Urothelium cell line (cell line): Measurements from ENCODE around the gene MOK.
"Not testable (repeated sequence)": the region's sequence is repeated elsewhere in the genome, so short reads cannot be mapped to it uniquely, and the experiment has no call there.

ENCODE experiments used
- DNase-seq: peaks from one replicate; pipeline ENCODE4 v3.0.0; 2011; ENCODE audit warnings: low spot score, mixed read lengths
- FAIRE-seq: peaks from 2 replicates; lab custom pipeline; 2011; peaks lifted over from hg19 to GRCh38; lab: Jason Lieb, UNC

MOK gene

DNA sequence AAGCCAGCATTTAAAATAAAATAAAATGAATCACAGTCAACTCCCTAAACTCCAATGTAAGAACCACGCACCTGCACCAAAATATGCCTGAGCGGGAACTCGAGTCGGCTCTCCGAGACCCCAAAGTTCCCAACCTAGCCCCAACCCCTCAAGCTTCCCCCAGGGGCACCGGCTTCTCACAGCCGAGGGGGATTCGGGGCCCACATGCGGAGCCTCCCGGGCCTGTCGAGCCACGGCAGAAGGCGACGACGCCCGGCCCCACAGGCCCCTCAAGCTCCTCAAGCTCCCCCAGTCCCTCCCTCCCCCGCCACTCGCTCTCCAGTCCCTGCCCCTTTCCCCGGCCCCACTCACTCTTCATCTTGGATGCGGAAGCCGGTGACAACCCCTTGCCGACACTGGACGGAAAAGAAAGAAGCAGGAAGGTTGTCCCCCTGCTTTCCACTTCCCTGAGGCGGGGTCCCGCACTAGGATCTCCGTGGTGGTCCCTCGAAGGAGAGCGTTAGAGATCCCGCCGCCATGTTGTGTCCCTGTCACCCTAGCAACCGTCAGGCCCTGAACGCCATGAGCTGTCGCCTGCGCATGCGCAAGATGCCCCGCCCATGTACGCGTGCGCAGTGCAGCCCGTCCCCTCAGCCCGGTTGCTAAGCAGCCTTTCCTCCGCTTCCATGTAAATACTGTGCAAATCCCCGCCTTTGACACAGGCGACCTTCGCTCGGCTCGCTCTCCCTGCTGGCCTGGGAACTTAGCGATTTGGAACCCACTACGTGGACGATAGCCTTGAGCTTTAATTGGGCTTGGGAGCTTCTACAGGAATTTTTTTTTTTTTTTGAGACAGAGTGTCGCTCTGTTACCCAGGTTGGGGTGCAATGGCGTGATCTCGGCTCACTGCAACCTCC, at the start of gene MOK:
TSS of gene MOK (minus strand) at position 554 of the 896 bp plus-strand sequence. CDS start at position 358, 196 bp downstream.
- DNase-seq, result peak; percentile 93
- no peak for FAIRE-seq

DNA sequence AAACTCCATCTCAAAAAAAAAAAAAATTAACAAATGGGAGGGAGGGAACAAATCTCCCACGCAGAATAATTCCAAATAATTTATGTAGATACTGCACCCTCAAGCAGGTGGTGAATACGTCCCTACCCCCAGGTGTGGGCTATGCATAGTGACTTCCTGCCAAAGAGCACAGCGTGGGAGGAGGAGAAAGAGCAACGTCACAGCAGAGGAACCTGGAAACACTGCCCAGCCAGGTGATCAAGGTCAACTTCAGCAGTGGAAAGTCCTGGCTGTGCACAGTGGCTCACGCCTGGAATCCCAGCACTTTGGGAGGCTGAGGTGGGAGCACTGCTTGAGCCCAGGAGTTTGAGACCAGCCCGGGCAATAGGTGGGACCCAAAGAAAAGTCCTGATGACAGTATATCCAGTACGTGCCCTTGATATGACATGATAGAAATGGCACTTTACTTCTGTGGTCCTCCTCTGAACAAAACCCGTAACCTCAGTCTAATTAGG, 48.2 kb upstream of the MOK start:
- DNase-seq (no peak), FAIRE-seq (no peak)

GRCh38 chr14:102352213-102352612, 47.2 kb upstream of the MOK start:
- DNase-seq (no peak), FAIRE-seq (no peak)

- not testable (repeated sequence) for DNase-seq, FAIRE-seq
These were observed 46.6 kb upstream of the MOK start for GRCh38 chr14:102351593-102351992.

DNA sequence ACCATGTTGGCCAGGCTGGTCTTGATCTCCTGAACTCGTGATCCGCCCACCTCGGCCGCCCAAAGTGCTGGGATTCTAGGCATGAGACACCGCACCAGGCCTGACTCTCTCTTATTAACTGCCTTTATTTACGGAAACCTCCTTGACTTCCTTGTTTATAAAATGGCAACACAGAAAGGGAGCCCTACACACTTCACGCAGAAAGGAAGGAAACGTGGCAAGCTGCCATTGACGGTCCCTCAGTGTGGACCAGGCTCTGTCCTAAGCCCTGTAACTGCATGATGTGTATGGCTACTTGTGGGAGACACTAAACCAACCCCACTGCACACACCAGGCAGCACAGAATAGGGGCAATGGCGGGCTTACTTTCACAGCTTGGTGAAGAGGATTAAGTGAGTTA, 46.1 kb upstream of the MOK start:
- no peak for FAIRE-seq
- DNase-seq, result no peak

- DNase-seq (no peak), FAIRE-seq (no peak)
These were observed 43.4 kb upstream of the MOK start for GRCh38 chr14:102348376-102348775.

DNA sequence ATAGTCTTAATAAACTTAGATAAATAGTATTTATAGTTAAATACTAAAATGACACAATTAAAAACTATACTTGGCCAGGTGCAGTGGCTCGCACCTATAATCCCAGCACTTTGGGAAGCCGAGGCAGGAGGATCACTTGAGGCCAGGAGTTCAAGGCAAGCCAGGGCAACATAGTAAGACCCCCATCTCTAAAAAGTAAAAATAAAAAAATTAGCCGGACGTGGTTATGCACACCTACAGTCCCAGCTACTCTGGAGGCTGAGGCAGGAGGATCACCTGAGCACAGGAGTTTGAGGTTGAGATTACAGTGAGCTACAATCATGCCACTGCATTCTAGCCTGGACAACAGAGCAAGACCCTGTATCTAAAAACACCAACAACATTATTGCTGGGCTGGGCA, 41.7 kb upstream of the MOK start:
- DNase-seq, result no peak
- FAIRE-seq, result no peak

- DNase-seq, result no peak
- FAIRE-seq, result no peak
These were observed 40.3 kb upstream of the MOK start for GRCh38 chr14:102345232-102345631.

DNA sequence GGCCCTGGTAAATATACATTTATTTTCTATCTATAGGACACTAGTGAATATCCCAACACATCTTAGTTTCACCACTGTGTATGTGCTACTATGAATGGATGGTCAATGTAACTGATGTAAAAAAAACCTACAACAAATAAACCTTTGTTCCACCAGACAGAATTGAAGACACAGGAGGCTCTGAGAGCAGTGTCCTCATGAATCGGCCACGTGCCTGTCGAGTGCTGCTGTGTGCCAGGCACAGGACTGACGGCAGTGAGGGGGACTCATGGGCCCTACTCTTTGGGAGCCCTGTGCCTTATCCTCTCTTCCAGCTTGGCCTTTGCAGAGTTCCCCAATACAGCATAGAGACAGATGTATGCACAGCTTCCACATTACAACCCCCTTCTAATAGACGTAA, 39.5 kb upstream of the MOK start:
- FAIRE-seq, result no peak
- no peak for DNase-seq

DNA sequence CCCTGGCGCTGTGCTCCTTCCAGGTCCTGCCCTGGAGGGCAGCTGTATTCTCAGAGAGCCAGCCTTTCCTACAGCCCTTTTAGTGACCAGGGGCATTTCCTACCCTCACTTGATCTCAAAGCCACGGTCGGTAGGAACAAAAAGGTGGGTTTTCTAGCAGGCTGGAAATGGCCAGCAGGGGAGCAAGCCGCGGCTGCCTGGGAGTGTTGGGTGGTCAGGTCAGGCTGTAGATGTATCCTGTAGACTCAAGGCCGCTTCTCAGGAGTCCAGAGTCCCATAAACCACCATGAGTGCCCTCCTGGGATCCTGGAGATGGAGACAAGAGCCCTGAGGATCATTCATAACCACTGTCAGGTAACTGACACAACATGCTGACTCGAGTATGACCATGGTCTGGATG, 39.1 kb upstream of the MOK start:
- no peak for DNase-seq
- no peak for FAIRE-seq

DNA sequence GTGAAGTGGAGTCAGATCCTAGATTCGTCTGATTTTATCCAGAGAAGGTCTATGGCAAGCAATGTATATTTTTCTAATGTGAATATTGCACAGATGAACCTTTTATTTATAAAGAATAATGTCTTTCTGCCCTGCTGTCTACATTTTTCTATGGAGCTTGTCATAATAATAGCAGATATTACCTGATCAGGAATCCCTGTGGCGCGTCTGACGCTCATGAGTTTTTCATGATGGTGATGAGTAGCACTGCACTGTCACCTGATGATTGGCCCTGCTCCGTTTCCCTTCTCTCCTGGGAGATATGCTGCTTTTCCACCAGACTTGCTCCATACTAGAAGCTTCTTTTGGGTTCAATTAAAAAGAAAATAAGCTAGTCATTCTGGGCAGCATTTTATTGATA, 37.3 kb upstream of the MOK start:
- FAIRE-seq (no peak), DNase-seq (no peak)

GRCh38 chr14:102341566-102341965, 36.6 kb upstream of the MOK start:
- FAIRE-seq (no peak), DNase-seq (no peak)

DNA sequence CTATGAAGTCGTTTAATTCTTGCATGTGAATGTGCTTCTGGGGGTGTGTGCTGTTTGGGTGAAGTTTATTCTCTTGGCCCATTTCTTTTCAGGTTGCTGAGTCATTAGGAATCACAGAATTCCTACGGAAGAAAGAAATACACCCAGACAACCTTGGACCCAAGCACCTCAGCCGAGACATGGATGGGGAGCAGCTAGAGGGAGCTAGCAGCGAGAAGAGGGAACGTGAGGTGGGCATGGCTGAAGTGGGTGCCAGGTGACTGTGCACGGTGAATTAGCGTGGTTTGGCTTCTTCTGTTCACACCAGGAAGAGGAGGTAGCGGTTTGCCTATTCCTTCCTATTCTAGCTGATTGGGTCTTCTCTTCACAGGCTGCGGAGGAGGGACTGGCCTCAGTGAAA, 33.8 kb upstream of the MOK start:
- no peak for DNase-seq
- no peak for FAIRE-seq

- no peak for FAIRE-seq
- DNase-seq, result no peak
These were observed 30.2 kb upstream of the MOK start for GRCh38 chr14:102335163-102335562.

- FAIRE-seq (no peak), DNase-seq (no peak)
These were observed 29.1 kb upstream of the MOK start for GRCh38 chr14:102333795-102334705.

DNA sequence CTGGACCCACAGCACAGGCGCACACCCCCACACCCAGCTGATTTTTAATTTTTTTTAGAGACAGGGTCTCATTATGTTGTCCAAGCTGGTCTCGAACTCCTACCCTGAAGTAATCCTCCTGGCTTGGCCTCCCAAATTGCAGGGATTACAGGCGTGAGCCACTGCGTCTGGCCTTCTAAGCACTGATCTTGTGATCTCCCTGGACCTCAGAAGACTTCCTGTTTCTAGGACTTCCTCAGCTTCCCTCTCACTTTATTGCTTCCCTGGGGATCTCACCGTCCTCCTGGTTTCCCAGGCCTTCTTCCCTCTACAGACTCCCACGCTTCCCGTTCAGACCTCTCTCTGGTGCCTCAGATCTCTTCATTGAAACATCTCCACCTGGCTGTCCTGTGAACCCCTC, 28.4 kb upstream of the MOK start:
- FAIRE-seq, result no peak

GRCh38 chr14:102330806-102331205, 25.8 kb upstream of the MOK start:
- FAIRE-seq, result no peak
- no peak for DNase-seq

More for the DNA sequence above, 28.4 kb upstream of the MOK start:
- no peak for DNase-seq

GRCh38 chr14:102329381-102329780, 24.4 kb upstream of the MOK start:
- not testable (repeated sequence) for DNase-seq, FAIRE-seq

GRCh38 chr14:102326583-102326982, 21.6 kb upstream of the MOK start:
- DNase-seq (no peak), FAIRE-seq (no peak)

DNA sequence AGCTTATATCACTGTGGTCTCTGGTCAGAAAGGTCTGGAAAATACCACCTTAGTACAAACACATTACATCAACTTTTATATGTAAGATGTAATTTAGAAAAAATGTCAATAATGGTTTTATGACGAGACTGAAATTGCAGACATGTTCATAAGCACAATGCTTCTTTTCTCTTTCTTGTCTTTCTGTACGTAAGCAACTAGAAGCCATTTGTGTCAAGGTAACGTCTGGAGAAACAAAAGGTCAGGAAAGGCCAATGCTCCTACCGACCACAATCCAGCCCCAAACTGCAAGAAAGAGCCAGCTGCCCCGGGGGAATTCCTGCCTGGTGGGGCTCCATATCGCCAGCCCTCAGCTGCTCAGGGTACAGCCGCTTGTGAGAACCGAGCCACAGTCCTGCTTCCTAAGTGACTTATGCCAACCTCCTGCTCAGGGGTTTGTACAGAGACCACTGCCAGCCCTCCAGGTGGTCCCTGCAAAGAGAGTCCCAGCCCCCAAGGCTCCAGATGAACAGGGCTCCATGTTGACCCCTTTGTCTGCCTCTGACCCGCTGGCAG, 20.9 kb upstream of the MOK start:
- FAIRE-seq, result no peak
- DNase-seq, result peak; percentile 38

DNA sequence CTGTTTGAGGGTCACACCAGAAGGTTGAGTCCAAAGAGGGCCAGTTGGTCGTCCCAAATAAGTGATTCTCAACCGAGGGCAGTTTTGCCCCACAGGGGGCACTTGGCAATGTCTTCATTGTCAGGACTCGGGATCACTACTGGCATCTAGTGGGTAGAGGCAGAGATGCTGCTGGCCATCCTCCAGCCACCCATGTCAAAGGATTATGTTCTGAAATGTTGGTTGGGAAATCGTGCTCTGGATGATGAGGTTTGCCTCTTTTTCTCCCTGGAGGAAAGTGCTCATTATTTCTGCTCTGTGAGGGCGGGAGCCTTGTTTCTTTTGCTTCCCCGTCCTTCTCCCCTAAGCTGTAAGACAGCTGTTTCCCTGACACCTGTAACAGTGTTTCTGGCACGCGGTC, 18.1 kb upstream of the MOK start:
- peak; percentile 44 for DNase-seq
- no peak for FAIRE-seq
